Adrenal gland (tissue), 5 donors: ENCODE measurements around the gene POLD2.

Experiments used
- CTCF ChIP-seq, 6 experiments: fragments of 450-650 bp in 4 of 6; fragments of 200-600 bp in 2 of 6; sonication (generic) in 1 of 6; IDR thresholded peaks; 1 replicate in 5 of 6; 2 replicates in 1 of 6; pipeline versions ENCODE4 v1.5.1 to v1.8.0; 2016 to 2021; ENCODE audit warnings: antibody characterized with exemption in 6 of 6, mild to moderate bottlenecking in 2 of 6, moderate library complexity in 1 of 6
- POLR2A ChIP-seq, 2 donors: fragments of 450-650 bp; IDR thresholded peaks; one replicate each; pipeline ENCODE4 v1.6.1; 2017; ENCODE audit warnings: antibody characterized with exemption in 2 of 2, mild to moderate bottlenecking in 2 of 2, moderate library complexity in 1 of 2
- donor health status: DM: no; HTN: no; CAD: no.

GRCh38 chr7:44105832-44106231 lies 17.5 kb downstream of the POLD2 start:
- no peak for TF ChIP-seq CTCF (IDR thresholded peaks at IDR 0.05)
- TF ChIP-seq POLR2A (IDR thresholded peaks at IDR 0.05): no peak
